CD4-positive, alpha-beta memory T cell (primary cell): ENCODE measurements around the gene C19orf47. TPM values are rescaled to one million over a fixed set of nuclear protein-coding genes. Genes with fewer than 3 reads are reported as not detected.
"Not testable (repeated sequence)": the region's sequence is repeated elsewhere in the genome, so short reads cannot be mapped to it uniquely, and the experiment has no call there.

Experiments
- CTCF ChIA-PET: fragments of 350-600 bp; sonication (Branson Sonifier 250); formaldehyde crosslinking; loops from one replicate; lab custom pipeline; 2021; ENCODE audit warnings: inconsistent platforms; ENCODE audit not compliant: partially characterized antibody; lab: Charles Lee
- POLR2A ChIA-PET: fragments of 350-600 bp; sonication (Branson Sonifier 250); formaldehyde crosslinking; loops from one replicate; lab custom pipeline; 2021; ENCODE audit not compliant: partially characterized antibody; lab: Charles Lee
- DNase-seq, 5 donors: peaks; one replicate each; pipeline versions ENCODE4 v3.0.0 to v3.0.0-alpha.2; 2020 to 2022; ENCODE audit warnings: mixed read lengths in 1 of 5
- H3K27ac ChIP-seq: one replicate; pipeline ENCODE4 v1.7.0; 2013; ENCODE audit warnings: low read depth, low read length
- H3K27me3 ChIP-seq: 2 replicates; pipeline ENCODE4 v1.7.0; 2013; ENCODE audit warnings: mild to moderate bottlenecking, low read length, moderate library complexity; ENCODE audit not compliant: insufficient read depth
- H3K36me3 ChIP-seq: 2 replicates; pipeline ENCODE4 v1.7.0; 2013; ENCODE audit warnings: mild to moderate bottlenecking, low read length, moderate library complexity; ENCODE audit not compliant: insufficient read depth
- H3K4me1 ChIP-seq: 2 replicates; pipeline ENCODE4 v1.7.0; 2013; ENCODE audit warnings: mild to moderate bottlenecking, low read length, moderate library complexity; ENCODE audit not compliant: insufficient read depth
- H3K4me3 ChIP-seq, 2 donors: one replicate each; pipeline ENCODE4 v1.7.0; 2013; ENCODE audit warnings: low read length in 2 of 2, mild to moderate bottlenecking in 1 of 2
- H3K9me3 ChIP-seq, 2 donors: one replicate each; pipeline ENCODE4 v1.7.0; 2013; ENCODE audit warnings: low read length in 2 of 2, control low read depth in 1 of 2; ENCODE audit not compliant: control insufficient read depth in 1 of 2
- H3K27ac Mint-ChIP-seq, 7 donors: one replicate each; pipeline ENCODE4 v1.8.0; 2020 to 2021; ENCODE audit warnings: mixed read lengths in 7 of 7, mild to moderate bottlenecking in 6 of 7, inconsistent platforms in 3 of 7, moderate library complexity in 3 of 7
- H3K27me3 Mint-ChIP-seq, 2 donors: one replicate each; pipeline ENCODE4 v1.8.0; 2020 to 2021; ENCODE audit warnings: mixed read lengths in 2 of 2
- H3K36me3 Mint-ChIP-seq, 2 donors: one replicate each; pipeline ENCODE4 v1.8.0; 2020 to 2021; ENCODE audit warnings: mixed read lengths in 2 of 2, inconsistent platforms in 1 of 2, mild to moderate bottlenecking in 1 of 2
- H3K4me1 Mint-ChIP-seq, 4 donors: one replicate each; pipeline ENCODE4 v1.8.0; 2020 to 2021; ENCODE audit warnings: mixed read lengths in 4 of 4, mild to moderate bottlenecking in 1 of 4
- H3K4me3 Mint-ChIP-seq, 8 donors: one replicate each; pipeline ENCODE4 v1.8.0; 2020 to 2021; ENCODE audit warnings: mixed read lengths in 8 of 8, mild to moderate bottlenecking in 7 of 8, moderate library complexity in 6 of 8, inconsistent platforms in 3 of 8
- H3K9me3 Mint-ChIP-seq, 8 donors: one replicate each; pipeline ENCODE4 v1.8.0; 2020 to 2021; ENCODE audit warnings: mixed read lengths in 8 of 8, mild to moderate bottlenecking in 5 of 8, inconsistent platforms in 3 of 8, moderate library complexity in 1 of 8
- intact Hi-C: fragments of 100-400 bp; cut with micrococcal nuclease; formaldehyde crosslinking; loops from one replicate; pipeline ENCODE4 v1.15.1; 2023
- polyA plus RNA-seq, 2 donors: library from polyadenylated mRNA; unstranded; fragments of 300-500 nt; fragmentation: Illumina TruSeq; gene quantifications; one replicate each; pipeline ENCODE4 v1.2.3, GENCODE V29; 2021
- total RNA-seq, 2 experiments: library from RNA; stranded (reverse); gene quantifications; one replicate each; pipeline ENCODE4 v1.2.3, GENCODE V29; 2021

The C19orf47 gene
- total and polyA plus RNA-seq, 4 experiments from 2014 or later, result 10.0 to 17.7 (median 12.2) TPM

- Mint-ChIP-seq H3K4me1 (peaks cover 4 to 7% (median 5%) of the 10 kb centered on the region in 4 donors), H3K4me3 (no peak overlapping the region), H3K27me3 (no peaks in the 10 kb centered on the region), H3K27ac (peak overlapping the region in 1 of 7 donors; percentile 19), H3K36me3 (peaks cover 31 to 57% of the 10 kb centered on the region in 2 donors), H3K9me3 (no peaks in the 10 kb centered on the region)
- DNase-seq, result no peak
- no peaks in the 10 kb centered on the region for H3K4me1 ChIP-seq
- no peak overlapping the region for H3K4me3 ChIP-seq
- CTCF ChIA-PET, result interaction anchor here (0.6 to 0.7 kb wide), 2 partner anchors 70 to 304 kb away, joined by 3 to 4 read pairs; no protein-coding TSS in a partner anchor
- H3K27me3 ChIP-seq, result no peaks in the 10 kb centered on the region
- no peak overlapping the region for H3K27ac ChIP-seq
- no peaks in the 10 kb centered on the region for H3K9me3 ChIP-seq
- peaks cover 19% of the 10 kb centered on the region for H3K36me3 ChIP-seq
- intact Hi-C loops, result no loop called here
- POLR2A ChIA-PET, result interaction anchor here (1.5 kb wide), 1 partner anchor 12 kb away, joined by 4 read pairs; the partner anchor contains the start of genes C19orf47 and PLD3
Measured at GRCh38 chr19:40335855-40336600, 12.2 kb downstream of the C19orf47 start.

- ChIA-PET POLR2A (no interaction called here), CTCF (no interaction called here)
- Histone ChIP-seq H3K4me3 (no peak overlapping the region), H3K36me3 (peaks cover 19% of the 10 kb centered on the region), H3K4me1 (no peaks in the 10 kb centered on the region), H3K27ac (no peak overlapping the region), H3K9me3 (no peaks in the 10 kb centered on the region), H3K27me3 (no peaks in the 10 kb centered on the region)
- Mint-ChIP-seq H3K9me3 (no peaks in the 10 kb centered on the region), H3K27me3 (no peaks in the 10 kb centered on the region), H3K4me1 (peaks cover 4 to 7% (median 5%) of the 10 kb centered on the region in 4 donors), H3K4me3 (no peak overlapping the region), H3K36me3 (peaks cover 34 to 62% of the 10 kb centered on the region in 2 donors), H3K27ac (no peak overlapping the region)
- no peak for DNase-seq
- intact Hi-C loops, result no loop called here
Measured at GRCh38 chr19:40335101-40335500, 13.1 kb downstream of the C19orf47 start.

DNA sequence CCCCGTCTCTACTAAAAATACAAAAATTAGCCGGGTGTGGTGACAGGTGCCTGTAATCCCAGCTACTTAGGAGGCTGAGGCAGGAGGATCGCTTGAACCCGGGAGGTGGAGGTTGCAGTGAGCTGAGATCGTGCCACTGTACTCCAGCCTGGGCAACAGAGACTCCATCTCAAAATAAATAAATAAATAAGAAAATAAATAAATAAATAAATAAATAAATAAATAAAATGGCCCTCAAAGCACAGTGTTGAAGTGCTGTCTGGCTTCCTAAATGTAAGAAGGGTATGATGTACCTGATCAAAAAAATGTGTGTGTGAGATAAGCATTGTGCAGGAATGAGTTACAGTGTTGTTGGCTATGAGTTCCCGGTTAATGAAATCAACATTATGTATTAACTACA, 15.1 kb downstream of the C19orf47 start:
- H3K9me3 ChIP-seq, H3K27me3 ChIP-seq, H3K4me3 Mint-ChIP-seq, DNase-seq, intact Hi-C loops, H3K27ac ChIP-seq, H3K4me1 ChIP-seq, POLR2A ChIA-PET, CTCF ChIA-PET, H3K27me3 Mint-ChIP-seq, H3K27ac Mint-ChIP-seq, H3K4me1 Mint-ChIP-seq, H3K9me3 Mint-ChIP-seq, H3K4me3 ChIP-seq: not testable (repeated sequence)
- peaks cover 24 to 66% of the 10 kb centered on the region in 2 donors for H3K36me3 Mint-ChIP-seq
- H3K36me3 ChIP-seq, result peaks cover 31% of the 10 kb centered on the region

DNA sequence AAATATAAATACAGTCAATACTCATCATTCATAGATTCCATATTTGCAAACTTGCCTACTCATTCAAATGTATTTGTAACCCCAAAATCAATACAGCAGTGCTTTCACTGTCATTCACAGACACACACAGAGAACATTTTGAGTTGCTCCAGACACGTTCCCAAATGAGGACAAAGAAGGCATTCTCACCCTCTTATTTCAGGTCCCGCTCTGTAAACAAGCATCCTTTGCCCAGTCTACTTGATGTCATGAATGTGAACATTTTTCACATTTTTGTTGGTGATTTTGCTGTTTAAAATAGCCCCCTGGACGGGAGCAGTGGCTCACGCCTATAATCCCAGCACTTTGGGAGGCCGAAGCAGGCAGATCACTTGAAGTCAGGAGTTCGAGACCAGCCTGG, 15.5 kb downstream of the C19orf47 start:
- H3K4me3 Mint-ChIP-seq, result no peak overlapping the region
- Histone ChIP-seq H3K36me3 (peaks cover 35% of the 10 kb centered on the region), H3K9me3 (no peaks in the 10 kb centered on the region), H3K4me3 (no peak overlapping the region), H3K4me1 (no peaks in the 10 kb centered on the region), H3K27ac (no peak overlapping the region), H3K27me3 (no peaks in the 10 kb centered on the region)
- H3K4me1 Mint-ChIP-seq, result peaks cover 0 to 5% (median 0%) of the 10 kb centered on the region in 4 donors
- intact Hi-C loops, result no loop called here
- peaks cover 27 to 68% of the 10 kb centered on the region in 2 donors for H3K36me3 Mint-ChIP-seq
- H3K9me3 Mint-ChIP-seq, result peaks cover 0 to 2% (median 0%) of the 10 kb centered on the region in 8 donors
- H3K27ac Mint-ChIP-seq, result no peak overlapping the region
- ChIA-PET POLR2A (no interaction called here), CTCF (no interaction called here)
- H3K27me3 Mint-ChIP-seq, result no peaks in the 10 kb centered on the region
- DNase-seq, result no peak

- peaks cover 36% of the 10 kb centered on the region for H3K36me3 ChIP-seq
Measured at GRCh38 chr19:40331052-40331451, 17.1 kb downstream of the C19orf47 start.

DNA sequence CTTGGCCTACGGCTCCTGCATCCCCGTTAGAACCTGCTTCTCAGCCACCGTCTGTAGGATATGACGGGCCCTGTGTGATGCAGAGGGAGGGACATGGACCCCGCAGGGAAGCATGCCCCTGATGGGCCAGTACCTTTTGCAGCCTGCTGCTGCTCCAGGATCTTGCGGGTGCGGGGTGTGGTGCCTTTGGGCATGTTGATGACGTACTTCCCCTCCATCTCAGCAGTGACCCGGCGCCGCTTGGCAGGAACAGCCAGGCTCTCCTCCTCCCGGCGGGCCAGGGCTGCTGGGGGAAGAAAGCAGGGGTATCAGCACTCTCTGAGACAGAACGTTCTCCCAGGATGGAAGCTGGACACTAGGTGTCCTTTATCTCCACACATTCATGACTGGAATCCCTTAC, 22.0 kb downstream of the C19orf47 start:
- Histone ChIP-seq H3K4me3 (no peak overlapping the region), H3K36me3 (peaks cover 60% of the 10 kb centered on the region), H3K4me1 (no peaks in the 10 kb centered on the region), H3K27ac (no peak overlapping the region), H3K27me3 (no peaks in the 10 kb centered on the region), H3K9me3 (no peaks in the 10 kb centered on the region)
- peaks cover 0 to 2% (median 0%) of the 10 kb centered on the region in 8 donors for H3K9me3 Mint-ChIP-seq
- H3K27ac Mint-ChIP-seq, result peak overlapping the region in 1 of 7 donors; percentile 16
- H3K36me3 Mint-ChIP-seq, result peaks cover 52 to 77% of the 10 kb centered on the region in 2 donors
- ChIA-PET POLR2A (no interaction called here), CTCF (no interaction called here)
- H3K4me1 Mint-ChIP-seq, result no peaks in the 10 kb centered on the region
- intact Hi-C loops, result no loop called here
- H3K4me3 Mint-ChIP-seq, result no peak overlapping the region
- no peak for DNase-seq
- H3K27me3 Mint-ChIP-seq, result no peaks in the 10 kb centered on the region

More at GRCh38 chr19:40331052-40331451, 17.1 kb downstream of the C19orf47 start:
- no peak for DNase-seq
- no peak overlapping the region for H3K4me3 Mint-ChIP-seq
- H3K27me3 Mint-ChIP-seq, result no peaks in the 10 kb centered on the region
- no peaks in the 10 kb centered on the region for H3K4me1 Mint-ChIP-seq
- CTCF ChIA-PET, result no interaction called here
- no peak overlapping the region for H3K4me3 ChIP-seq
- H3K4me1 ChIP-seq, result no peaks in the 10 kb centered on the region
- intact Hi-C loops, result no loop called here
- H3K36me3 Mint-ChIP-seq, result peaks cover 31 to 67% of the 10 kb centered on the region in 2 donors
- H3K9me3 ChIP-seq, result no peaks in the 10 kb centered on the region
- POLR2A ChIA-PET, result no interaction called here
- no peak overlapping the region for H3K27ac Mint-ChIP-seq
- H3K27me3 ChIP-seq, result no peaks in the 10 kb centered on the region
- H3K27ac ChIP-seq, result no peak overlapping the region
- H3K9me3 Mint-ChIP-seq, result peaks cover 0 to 2% (median 0%) of the 10 kb centered on the region in 8 donors

- H3K4me3 Mint-ChIP-seq, result no peak overlapping the region
- H3K36me3 ChIP-seq, result peaks cover 54% of the 10 kb centered on the region
Measured at GRCh38 chr19:40323705-40324104, 24.5 kb downstream of the C19orf47 start.

More at GRCh38 chr19:40323705-40324104, 24.5 kb downstream of the C19orf47 start:
- Histone ChIP-seq H3K4me3 (no peak overlapping the region), H3K4me1 (no peaks in the 10 kb centered on the region), H3K27me3 (no peaks in the 10 kb centered on the region), H3K9me3 (no peaks in the 10 kb centered on the region), H3K27ac (no peak overlapping the region)
- intact Hi-C loops, result no loop called here
- H3K27me3 Mint-ChIP-seq, result no peaks in the 10 kb centered on the region
- CTCF ChIA-PET, result no interaction called here
- no peaks in the 10 kb centered on the region for H3K4me1 Mint-ChIP-seq
- no peak for DNase-seq
- H3K9me3 Mint-ChIP-seq, result no peaks in the 10 kb centered on the region
- H3K36me3 Mint-ChIP-seq, result peaks cover 42 to 73% of the 10 kb centered on the region in 2 donors
- H3K27ac Mint-ChIP-seq, result peak overlapping the region in 1 of 7 donors; percentile 13
- POLR2A ChIA-PET, result no interaction called here
